GM18502 (cell line): ENCODE measurements around the gene CHKA.

Source experiments
- ATAC-seq: cut with Tn5 transposase; IDR thresholded peaks from one replicate; pipeline ENCODE4 v1.9.1; 2021; ENCODE audit warnings: mild to moderate bottlenecking; ENCODE audit not compliant: unreplicated experiment, poor library complexity

CHKA gene

GRCh38 chr11:68077617-68078582 lies 43.3 kb downstream of the CHKA start:
- ATAC-seq: no peak

GRCh38 chr11:68076371-68077042 lies 44.7 kb downstream of the CHKA start:
- ATAC-seq: no peak

DNA sequence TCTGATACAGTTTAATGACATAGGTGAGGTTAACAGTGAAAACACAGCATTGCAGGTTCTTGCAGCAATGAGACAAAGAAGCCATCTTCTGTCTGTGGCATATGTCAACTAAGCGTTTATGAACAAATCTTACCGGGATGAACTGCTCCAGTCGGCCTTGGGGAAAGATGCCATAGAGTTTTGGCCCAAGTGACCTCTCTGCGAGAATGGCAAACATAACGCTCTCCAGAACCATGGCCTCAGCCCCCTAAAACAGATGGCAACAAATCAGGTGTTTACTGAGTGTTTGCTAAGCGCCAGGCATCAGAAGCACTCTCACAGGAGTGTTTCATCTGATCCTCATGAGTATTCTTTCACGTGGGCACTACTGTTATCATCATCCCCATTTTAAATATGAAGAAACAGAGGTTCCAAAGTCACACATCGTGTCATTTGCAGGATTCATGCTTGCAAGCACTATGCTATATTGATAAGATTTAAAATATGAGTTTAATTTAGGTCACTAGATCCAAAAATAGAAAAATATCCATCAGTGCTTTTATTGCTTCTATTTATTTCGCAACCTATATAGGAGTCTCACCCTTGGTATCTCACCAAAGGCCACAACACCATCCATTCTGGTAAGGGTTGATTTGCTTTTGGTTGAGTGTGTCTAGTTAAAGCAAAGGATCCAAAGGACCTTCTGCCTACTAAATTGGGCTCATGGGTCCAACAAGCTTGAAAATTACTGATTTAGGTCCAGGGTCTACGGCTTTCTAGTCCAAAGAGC lies 46.4 kb downstream of the CHKA start:
- ATAC-seq: no peak

GRCh38 chr11:68071281-68072048 lies 49.7 kb downstream of the CHKA start:
- ATAC-seq: no peak

GRCh38 chr11:68067991-68068390 lies 53.2 kb downstream of the CHKA start:
- no peak for ATAC-seq

GRCh38 chr11:68066742-68067141 lies 54.4 kb downstream of the CHKA start:
- ATAC-seq: no peak

GRCh38 chr11:68065841-68066240 lies 55.3 kb downstream of the CHKA start:
- no peak for ATAC-seq

GRCh38 chr11:68064926-68065325 lies 56.3 kb downstream of the CHKA start:
- ATAC-seq: no peak

DNA sequence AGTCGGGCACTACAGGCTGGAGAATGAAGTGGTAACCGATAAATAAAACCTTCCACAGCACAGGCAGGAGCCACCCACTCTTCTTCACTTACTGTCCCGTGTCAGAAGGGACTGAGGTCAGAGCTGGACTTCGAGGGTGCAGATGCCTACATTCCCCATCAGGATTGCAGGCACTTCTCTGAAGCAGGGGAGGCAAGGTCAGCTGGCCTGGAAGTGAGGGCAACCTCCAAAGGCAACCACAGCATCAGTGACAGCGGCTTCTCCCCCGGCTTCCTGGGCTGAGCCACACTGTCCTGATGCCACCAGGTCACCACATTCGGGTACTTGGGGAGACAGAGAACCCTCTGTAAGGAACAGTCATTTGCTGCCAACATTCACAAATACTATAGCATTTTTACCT lies 59.7 kb downstream of the CHKA start:
- ATAC-seq: no peak

DNA sequence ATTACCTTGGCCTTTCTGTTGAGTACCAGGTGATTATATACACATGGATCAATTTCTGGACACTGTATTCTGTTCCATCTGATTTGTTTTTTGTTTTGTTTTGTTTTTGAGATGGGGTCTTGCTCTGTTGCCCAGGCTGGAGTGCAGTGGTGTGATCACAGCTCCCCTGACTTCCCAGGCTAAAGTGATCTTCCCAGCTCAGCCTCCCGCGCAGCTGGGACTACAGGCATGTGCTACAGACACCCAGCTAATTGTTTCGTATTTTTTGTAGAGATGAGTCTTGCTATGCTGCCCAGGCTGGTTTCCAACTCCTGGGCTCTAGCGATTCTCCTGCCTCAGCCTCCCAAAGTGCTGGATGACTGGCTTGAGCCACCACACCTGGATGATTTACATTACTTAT lies 63.4 kb downstream of the CHKA start:
- ATAC-seq: no peak

GRCh38 chr11:68056317-68057285 lies 64.6 kb downstream of the CHKA start:
- ATAC-seq: no peak

DNA sequence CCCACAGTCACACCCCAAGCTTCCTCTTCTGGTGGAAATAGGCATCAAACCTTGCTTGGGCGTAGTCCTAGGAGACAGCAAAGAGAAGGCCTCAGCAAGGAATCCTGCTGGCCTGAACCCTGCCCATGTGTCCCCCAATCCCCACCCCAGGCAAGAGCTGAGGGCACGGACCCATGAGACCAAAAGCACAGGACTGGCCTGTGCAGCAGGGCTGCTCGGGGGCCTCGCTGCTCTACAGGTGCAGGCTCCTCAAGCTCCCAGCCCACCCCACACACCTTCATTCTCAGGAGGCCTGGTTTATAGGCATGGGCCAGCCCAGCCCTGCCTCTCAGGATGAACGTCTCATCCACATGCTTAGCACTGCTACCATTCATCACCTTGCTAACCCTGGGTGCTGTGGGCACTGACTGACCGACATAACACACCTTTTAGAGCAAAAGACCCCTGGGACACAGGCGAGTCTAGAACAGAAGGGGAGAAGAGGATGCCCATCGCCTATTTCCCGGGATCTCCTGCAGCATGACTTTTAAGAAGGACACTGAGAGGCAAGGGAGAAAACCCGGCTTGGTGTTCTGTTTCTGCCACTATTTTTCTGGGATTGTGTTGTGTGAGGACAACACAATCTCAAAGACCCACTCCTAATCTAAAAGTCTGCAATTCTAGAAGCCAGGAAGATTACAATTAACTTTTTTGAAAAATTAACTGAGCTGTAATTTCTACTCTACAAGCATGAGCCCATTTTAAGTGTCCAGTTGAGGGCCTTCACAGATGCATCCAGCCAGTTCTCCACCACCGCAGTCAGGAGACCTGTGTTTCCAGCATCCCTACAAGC lies 67.0 kb downstream of the CHKA start:
- ATAC-seq: no peak

- no peak for ATAC-seq
Measured at GRCh38 chr11:68053117-68053516, 68.1 kb downstream of the CHKA start.

GRCh38 chr11:68052137-68052873 lies 68.9 kb downstream of the CHKA start:
- ATAC-seq: no peak

- no peak for ATAC-seq
Measured at GRCh38 chr11:68051191-68052136, 69.7 kb downstream of the CHKA start.

GRCh38 chr11:68050371-68050841 lies 70.8 kb downstream of the CHKA start:
- ATAC-seq: no peak
